Head of caudate nucleus (tissue), 42 donors: ENCODE results near the gene SH3GLB2.
"Not testable (repeated sequence)": the region's sequence is repeated elsewhere in the genome, so short reads cannot be mapped to it uniquely, and the experiment has no call there.

Source experiments
- DNase-seq, 42 donors: peaks; one replicate each; pipeline versions ENCODE4 v3.0.0 to v3.0.0-alpha.2; 2020 to 2021; ENCODE audit warnings: mixed read lengths in 7 of 42
- intact Hi-C: fragments of 100-400 bp; cut with DNase I; formaldehyde crosslinking; loops from one replicate; pipeline ENCODE4 v1.15.0; 2022

SH3GLB2 gene

GRCh38 chr9:129007035-129007765, 20.9 kb downstream of the SH3GLB2 start:
- peak in 2 of 42 donors; percentile 26 to 28 for DNase-seq
- intact Hi-C loops, result no loop called here

- intact Hi-C loops, result no loop called here
- DNase-seq, result peak; percentile 62 to 94 (median 82)
Observed at GRCh38 chr9:129006328-129007034, 21.6 kb downstream of the SH3GLB2 start.

DNA sequence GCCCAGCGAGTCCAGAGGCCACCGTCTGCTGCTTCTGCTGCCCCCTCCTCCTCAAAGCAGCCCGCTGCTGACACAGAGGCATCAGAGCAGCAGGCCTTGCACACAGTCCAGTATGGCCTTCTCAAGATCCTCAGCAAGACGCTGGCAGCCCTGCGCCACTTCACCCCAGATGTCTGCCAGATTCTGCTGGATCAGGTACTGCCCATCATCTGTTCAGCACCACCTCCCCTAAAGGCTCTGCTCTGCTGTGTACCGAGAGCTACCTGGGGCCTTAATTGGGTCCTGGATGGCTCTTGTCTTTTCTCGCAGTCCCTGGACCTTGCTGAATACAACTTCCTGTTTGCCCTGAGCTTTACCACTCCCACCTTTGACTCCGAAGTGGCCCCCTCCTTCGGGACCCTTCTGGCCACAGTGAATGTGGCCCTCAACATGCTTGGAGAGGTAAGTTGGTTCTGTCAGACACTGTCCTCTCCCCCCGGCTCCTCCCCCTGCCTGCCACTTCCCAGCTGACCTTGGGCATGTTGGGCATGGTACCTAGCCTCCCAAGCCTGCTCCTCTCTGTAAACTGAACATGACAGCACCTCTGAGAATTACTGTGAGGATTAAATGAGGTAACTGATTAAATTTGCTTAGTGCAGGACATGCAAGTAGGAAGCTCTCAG, 22.7 kb downstream of the SH3GLB2 start:
- intact Hi-C loops, result no loop called here
- DNase-seq, result no peak

DNA sequence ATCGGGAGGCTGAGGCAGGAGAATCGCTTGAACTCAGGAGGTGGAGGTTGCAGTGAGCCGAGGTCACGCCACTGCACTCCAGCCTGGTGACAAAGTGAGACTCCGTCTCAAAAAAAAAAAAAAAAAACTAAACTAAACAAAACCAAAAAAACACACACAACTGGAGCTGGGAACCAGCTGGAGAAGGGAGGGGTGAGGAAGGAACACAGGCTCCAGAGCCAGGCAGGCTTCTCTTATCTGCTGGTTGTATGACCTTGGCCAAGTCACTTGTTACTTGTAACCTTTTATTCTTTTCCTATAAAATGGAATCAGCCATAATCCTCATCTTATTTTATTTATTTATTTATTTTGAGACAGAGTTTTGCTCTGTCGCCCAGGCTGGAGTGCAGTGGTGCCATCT, 24.0 kb downstream of the SH3GLB2 start:
- DNase-seq, intact Hi-C loops: not testable (repeated sequence)

DNA sequence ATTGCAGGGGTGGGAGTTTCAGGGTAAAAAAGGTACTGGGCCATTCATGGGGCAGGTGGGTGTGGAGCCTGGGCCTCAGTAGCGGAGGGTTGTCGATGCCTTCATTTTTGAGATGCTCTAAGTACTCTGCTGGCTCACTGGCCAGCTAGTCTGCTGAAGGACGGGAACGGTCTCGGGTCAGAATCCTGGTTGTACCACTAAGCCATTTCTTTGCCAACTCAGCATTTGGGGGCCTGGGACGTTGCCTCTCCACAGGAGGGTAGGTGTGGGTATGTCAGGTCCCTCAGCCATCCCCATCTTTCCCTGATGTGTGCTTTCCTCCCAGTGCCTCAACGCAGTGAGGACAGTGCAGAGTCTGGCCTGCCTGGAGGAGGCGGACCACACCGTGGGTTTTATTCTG, 25.1 kb downstream of the SH3GLB2 start:
- peak in 2 of 42 donors; percentile 16 to 19 for DNase-seq
- intact Hi-C loops, result no loop called here

DNA sequence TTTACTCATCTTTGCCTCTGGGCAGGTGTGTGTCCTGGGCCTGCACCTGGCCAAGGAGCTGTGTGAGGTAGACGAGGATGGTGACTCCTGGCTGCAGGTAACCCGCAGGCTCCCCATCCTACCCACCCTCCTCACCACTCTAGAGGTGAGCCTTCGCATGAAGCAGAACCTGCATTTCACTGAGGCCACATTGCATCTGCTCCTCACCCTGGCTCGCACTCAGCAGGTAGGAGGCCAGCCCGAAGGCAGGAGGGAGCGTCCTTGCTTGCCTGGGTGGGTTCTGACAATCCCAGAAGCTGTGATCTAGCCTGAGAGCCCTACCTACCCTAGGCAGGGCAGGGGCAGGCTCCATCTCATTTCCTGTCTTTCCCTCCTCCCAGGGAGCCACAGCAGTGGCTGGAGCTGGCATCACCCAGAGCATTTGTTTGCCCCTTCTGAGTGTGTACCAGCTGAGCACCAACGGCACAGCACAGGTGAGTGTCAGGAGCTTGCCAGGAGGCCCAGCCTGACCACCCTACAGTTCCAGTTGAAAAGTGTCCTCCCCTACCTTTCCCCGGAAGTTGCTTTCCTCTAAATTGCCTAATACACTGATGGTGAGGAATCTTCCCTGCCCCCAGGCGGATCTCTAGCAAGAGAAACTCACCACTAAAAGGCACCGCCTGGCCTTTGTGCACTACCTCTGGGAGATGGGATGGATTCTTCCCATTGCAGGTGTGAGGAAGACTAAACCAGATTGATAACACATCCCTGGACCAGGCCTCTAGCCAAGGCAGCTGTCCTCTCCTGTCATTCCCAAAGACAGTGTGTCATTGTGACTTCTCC, 26.4 kb downstream of the SH3GLB2 start:
- peak in 1 of 42 donors; percentile 18 for DNase-seq
- intact Hi-C loops, result no loop called here

GRCh38 chr9:128999581-129000206, 28.4 kb downstream of the SH3GLB2 start:
- intact Hi-C loops, result no loop called here
- DNase-seq, result peak in 1 of 42 donors; percentile 25

DNA sequence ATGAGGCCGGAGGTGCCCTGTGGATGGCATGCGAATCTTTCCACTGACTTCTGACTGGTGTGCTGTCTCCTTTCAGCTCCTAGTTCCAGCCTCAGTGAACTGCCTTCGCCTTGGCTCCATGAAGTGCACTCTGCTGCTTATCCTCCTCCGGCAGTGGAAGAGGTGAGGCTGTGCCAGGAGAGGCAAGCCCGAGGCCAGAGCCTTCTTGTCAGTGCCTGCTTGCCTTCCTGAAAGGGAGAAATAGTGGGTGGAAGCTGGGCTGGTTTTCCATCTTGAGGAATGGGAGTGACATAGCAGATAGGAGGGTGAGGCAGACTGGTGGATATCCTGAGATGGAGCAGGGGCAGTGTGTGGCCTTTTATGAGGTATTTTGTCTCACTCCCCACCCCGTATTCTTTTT, 29.7 kb downstream of the SH3GLB2 start:
- DNase-seq, result peak in 1 of 42 donors; percentile 20
- intact Hi-C loops, result no loop called here

GRCh38 chr9:128995791-128996190, 32.3 kb downstream of the SH3GLB2 start:
- intact Hi-C loops, result no loop called here
- DNase-seq, result peak in 4 of 42 donors; percentile 14 to 51 (median 36)

- intact Hi-C loops, result no loop called here
- peak; percentile 33 to 89 (median 74) for DNase-seq
Observed at GRCh38 chr9:128992995-128993394, 35.1 kb downstream of the SH3GLB2 start.

DNA sequence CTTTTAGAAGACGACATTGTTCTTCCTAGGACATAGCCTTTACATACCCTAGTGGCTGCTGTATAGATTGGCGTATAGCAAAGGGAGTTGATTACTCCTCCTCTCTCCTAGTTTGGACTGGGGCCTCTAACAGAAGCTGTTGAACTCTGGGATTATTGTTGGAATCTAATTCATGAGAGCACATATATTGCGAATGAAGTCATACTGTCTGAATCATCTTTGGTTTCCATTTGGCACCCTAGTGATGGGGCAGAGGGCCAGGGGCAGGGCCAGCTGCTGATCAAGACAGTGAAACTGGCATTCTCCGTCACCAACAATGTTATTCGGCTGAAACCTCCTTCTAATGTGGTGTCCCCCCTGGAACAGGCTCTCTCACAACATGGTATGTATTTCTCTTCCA, 40.3 kb downstream of the SH3GLB2 start:
- DNase-seq, result peak in 28 of 42 donors; percentile 28 to 85 (median 60)
- intact Hi-C loops, result no loop called here

DNA sequence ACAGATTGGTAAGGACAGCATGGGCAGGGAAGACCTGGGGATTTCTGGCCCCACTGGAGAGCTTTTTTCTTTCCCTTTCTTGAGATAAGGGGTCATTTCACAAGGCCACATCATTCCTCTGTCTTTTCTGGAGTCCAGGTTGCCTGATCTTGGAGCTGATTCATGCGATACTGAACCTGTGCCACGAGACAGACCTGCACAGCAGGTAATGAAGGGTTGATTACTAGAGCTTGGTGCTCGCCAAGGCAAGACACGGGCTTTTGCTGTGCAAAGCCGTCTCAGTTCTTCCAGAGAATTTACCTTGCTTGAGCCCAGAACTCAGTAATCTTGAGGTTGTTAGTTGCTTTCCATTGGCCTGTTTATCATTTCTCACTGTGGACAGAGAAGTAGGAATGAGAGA, 41.5 kb downstream of the SH3GLB2 start:
- DNase-seq, result peak in 1 of 42 donors; percentile 5
- intact Hi-C loops, result no loop called here

DNA sequence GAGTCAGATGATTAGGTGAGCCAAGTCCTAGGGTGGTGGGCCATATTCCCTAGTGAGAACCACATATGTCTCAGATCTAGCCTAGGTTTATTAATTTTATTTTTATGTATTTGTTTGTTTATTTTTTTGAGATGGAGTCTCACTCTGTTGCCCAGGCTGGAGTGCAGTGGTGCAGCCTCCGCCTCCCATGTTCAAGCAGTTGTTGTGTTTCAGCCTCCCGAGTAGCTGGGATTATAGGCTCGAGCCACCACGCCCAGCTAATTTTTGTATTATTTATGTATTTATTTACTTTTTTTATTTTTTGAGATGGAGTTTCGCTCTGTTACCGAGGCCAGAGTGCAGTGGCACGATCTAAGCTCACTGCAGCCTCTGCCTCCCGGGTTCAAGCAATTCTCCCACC, 44.6 kb downstream of the SH3GLB2 start:
- intact Hi-C loops, result no loop called here
- peak in 1 of 42 donors; percentile 25 for DNase-seq

GRCh38 chr9:128979111-128979510, 49.0 kb downstream of the SH3GLB2 start:
- DNase-seq, result no peak
- intact Hi-C loops, result no loop called here

DNA sequence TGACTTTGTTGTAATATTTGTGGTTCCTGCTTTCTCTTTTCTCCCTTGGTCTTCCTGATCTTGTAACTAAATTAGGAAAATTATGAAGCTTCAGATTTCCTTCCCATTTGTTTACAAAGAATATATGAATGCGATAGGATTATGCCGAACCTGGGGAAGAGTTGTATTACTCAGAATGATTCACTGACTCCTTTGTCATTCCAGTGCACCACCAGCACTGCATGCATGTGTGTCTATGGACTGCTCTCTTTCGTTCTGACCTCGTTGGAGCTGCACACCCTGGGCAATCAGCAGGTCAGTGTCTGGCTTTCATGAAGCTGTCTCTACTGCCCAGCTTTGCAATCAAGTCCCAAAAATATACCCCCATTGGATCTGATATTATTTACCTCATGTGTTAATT, 55.2 kb downstream of the SH3GLB2 start:
- intact Hi-C loops, result no loop called here
- no peak for DNase-seq

GRCh38 chr9:128969491-128969890, 58.6 kb downstream of the SH3GLB2 start:
- DNase-seq, result no peak
- intact Hi-C loops, result no loop called here

DNA sequence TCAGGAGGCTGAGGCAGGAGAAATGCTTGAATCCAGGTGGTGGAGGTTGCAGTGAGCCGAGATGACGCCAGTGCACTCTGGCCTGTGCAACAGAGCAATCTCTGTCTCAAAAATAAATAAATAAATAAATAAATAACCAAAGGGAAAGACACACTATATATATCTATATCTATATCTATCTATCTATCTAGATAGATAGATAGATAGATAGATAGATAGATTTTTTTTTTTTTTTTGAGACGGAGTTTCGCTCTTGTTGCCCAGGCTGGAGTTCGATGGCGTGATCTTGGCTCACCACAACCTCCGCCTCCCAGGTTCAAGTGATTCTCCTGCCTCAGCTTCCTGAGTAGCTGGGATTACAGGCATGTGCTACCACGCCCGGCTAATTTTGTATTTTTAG, 66.7 kb downstream of the SH3GLB2 start:
- intact Hi-C loops, DNase-seq: not testable (repeated sequence)
